Fibroblast of mammary gland (primary cell): ENCODE measurements around the gene SLC43A3.

ENCODE experiments used
- DNase-seq: peaks from one replicate; pipeline ENCODE4 v3.0.0-alpha.2; 2010; ENCODE audit warnings: low read depth
- H3K4me3 ChIP-seq: 2 replicates; pipeline ENCODE4 v1.5.1; 2011; ENCODE audit warnings: low read depth, mild to moderate bottlenecking, low read length, moderate library complexity; ENCODE audit not compliant: control insufficient read depth
- CTCF ChIP-seq: conservative IDR thresholded peaks from 2 replicates; pipeline ENCODE4 v1.5.1; 2011; ENCODE audit warnings: low read depth, low read length, inconsistent platforms; ENCODE audit not compliant: control insufficient read depth, insufficient read depth

SLC43A3 gene

GRCh38 chr11:57392763-57393105 is 34.2 kb downstream of the SLC43A3 start:
- DNase-seq = no peak
- no peak overlapping the region for H3K4me3 ChIP-seq
- TF ChIP-seq CTCF = no peak

GRCh38 chr11:57392066-57392762 is 34.7 kb downstream of the SLC43A3 start:
- no peak overlapping the region for H3K4me3 ChIP-seq
- no peak for TF ChIP-seq CTCF
- DNase-seq = no peak

GRCh38 chr11:57391539-57391938 is 35.4 kb downstream of the SLC43A3 start:
- no peak for TF ChIP-seq CTCF
- DNase-seq = no peak

GRCh38 chr11:57391111-57391510 is 35.8 kb downstream of the SLC43A3 start:
- no peak for DNase-seq
- no peak for TF ChIP-seq CTCF

More at GRCh38 chr11:57391539-57391938, 35.4 kb downstream of the SLC43A3 start:
- no peak overlapping the region for H3K4me3 ChIP-seq

GRCh38 chr11:57390535-57390934 is 36.4 kb downstream of the SLC43A3 start, which contains the start of gene PRG2:
PRG2 (minus strand) TSS chr11:57390650; CDS start chr11:57389944, 706 bp downstream.
- no peak for TF ChIP-seq CTCF
- no peak within 1 kb of the TSS for H3K4me3 ChIP-seq

More at GRCh38 chr11:57391111-57391510, 35.8 kb downstream of the SLC43A3 start:
- no peak overlapping the region for H3K4me3 ChIP-seq

GRCh38 chr11:57387289-57388030 is 39.5 kb downstream of the SLC43A3 start:
- TF ChIP-seq CTCF = no peak
- peak; percentile 21 for DNase-seq

More at GRCh38 chr11:57390535-57390934, 36.4 kb downstream of the SLC43A3 start, which contains the start of gene PRG2:
- no peak for DNase-seq

More at GRCh38 chr11:57387289-57388030, 39.5 kb downstream of the SLC43A3 start:
- H3K4me3 ChIP-seq = no peak overlapping the region
